Activated gamma-delta T cell treated with anti-CD3 and anti-CD28 coated beads, Interleukin-2, amount 50 U/mL, for 16 hours (primary cell): ENCODE measurements around the gene DEFB116.
"Not testable (repeated sequence)": the region's sequence is repeated elsewhere in the genome, so short reads cannot be mapped to it uniquely, and the experiment has no call there.

ENCODE experiments used
- DNase-seq: peaks from one replicate; pipeline ENCODE4 v3.0.0-alpha.2; 2020; ENCODE audit warnings: low read depth

DEFB116 gene, protein sequence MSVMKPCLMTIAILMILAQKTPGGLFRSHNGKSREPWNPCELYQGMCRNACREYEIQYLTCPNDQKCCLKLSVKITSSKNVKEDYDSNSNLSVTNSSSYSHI

DNA sequence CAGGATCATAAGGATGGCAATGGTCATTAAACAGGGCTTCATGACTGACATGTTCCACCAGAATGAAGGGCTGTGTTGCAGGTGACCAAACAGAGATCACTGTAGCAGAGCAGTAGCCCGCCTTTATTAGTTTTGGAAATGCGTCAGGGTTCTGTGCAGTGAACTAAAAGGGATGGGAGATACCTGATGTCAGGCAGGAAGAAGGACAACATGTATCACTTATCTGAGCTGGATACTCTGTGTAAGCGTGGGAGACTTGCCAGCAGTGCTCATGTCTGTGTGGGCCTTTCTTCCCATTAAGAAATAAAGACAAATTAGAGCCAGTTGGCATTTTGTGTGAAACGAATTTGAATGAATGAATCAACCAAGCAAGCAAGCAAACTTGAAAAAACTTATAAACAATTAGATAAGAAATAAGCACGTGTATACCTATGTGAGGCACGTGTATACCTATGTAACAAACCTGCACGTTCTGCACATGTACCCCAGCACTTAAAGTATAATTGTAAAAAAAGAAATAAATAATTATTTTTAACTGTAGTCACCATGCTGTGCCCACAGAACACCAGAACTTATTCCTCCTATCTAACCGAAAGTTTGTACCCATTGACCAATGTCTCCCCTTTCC lies at the start of gene DEFB116:
TSS of gene DEFB116 (minus strand) at position 51 of the 628 bp plus-strand sequence. CDS start at position 51, 0 bp downstream.
- DNase-seq, result no peak

DNA sequence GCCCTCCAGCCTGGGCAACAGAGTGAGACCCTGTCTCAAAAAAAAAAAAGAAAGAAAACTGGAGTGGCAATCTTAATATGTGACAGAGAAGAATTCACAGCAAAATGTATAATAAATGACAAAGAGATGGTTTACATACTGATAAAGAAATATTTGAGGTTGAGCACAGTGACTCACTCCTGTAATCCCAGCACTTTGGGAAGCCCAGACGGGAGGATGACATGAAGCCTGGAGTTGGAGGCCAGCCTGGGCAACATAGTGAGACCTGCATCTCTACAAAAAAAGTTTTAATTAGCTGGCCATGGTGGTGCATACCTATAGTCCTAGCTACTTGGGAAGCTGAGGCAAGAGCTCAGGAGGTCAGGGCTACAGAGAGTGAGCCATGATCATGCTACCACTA lies 47.6 kb upstream of the DEFB116 start:
- no peak for DNase-seq

DNA sequence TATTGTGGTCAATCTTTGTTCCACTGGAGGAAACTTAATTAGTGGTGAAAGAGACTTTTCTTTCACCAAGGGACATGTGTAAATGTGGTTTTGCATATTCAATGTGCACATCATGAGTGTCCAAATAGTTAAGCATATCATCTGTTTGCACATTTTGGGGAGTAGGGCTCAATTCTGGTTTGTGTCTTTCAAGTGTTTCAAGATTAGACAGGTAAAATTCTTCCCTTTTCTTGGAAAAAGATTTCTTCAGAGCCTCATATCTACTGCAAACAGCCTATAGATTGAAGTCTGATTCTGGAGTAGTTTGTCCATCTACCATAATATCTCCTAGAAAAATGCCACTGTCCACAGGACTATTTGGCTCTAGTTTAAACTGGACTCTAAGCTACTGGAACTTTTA lies 33.1 kb upstream of the DEFB116 start:
- no peak for DNase-seq

DNA sequence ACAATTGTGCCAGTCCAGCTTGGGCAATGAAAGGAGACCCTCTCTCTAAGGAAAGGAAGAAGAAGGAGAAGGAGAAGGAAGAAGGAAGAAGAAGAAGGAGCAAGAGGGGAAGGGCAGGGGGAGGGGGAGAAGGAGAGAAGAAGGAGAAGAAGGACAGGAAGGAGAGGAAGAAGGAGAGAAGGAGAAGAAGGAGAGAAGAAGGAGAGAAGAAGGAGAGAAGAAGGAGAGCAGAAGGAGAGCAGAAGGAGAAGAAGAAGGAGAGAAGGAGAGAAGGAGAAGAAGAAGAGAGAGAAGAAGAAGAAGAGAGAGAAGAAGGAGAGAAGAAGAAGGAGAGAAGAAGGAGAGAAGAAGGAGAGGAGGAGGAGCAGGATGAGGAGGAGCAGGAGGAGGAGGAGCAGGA lies 22.5 kb upstream of the DEFB116 start:
- DNase-seq, result no peak

DNA sequence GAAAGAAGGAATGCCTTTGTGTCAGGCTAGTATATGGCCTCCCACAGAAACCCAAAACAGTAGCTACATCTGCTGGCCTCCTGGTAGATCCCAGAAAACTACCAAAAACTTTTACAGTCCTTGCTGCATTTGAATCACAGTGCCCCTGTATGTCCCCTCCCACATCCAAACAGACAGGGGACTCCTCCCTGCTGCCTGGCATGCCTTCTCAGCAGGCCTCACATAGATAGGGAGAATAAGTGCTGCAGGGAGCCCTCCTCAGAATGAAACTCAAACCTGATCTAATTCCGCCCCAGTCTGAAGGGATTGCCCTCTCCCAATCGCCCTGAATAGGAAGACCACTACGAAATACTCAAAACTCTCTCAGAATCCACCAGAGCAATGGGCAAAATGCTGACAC lies 14.1 kb upstream of the DEFB116 start:
- no peak for DNase-seq

DNA sequence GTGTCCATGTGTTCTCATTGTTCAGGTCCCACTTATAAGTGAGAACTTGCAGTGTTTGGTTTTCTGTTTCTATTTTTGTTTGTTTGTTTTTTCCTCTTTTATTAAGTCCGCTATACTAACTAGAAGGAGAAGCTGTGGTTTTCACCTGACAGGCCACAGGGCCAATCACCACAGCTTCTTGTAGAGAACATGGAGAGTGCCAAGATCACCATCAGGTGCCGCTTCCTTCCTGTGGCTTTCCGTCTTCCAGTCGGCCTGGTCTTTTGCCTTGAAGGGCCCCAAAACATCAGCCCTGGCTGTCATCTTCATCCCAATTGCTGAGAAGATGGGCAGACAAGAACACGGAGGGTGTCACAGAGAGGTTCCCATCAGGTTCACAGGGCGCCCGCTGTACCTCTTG lies 23.4 kb downstream of the DEFB116 start:
- DNase-seq, result not testable (repeated sequence)

DNA sequence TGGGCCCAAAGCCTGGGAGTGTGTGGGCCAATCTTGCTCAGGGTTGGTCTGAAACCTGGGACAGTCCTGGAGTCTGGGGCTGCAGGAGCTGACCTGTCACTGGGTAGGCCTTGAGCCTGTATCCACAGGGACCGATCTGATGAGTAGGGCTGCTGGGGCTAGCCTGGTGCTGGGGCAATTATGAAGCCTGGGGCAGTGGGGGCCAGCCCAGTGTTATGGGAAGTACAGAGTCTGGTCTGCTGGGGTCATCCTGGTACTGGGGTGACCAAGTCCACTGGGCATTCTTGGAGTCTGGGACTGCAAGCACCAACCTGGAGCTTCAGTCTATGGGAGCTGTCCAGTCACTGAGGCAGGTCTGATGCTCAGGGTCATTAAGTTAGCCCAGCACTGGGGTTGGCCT lies 30.2 kb downstream of the DEFB116 start:
- DNase-seq, result no peak

DNA sequence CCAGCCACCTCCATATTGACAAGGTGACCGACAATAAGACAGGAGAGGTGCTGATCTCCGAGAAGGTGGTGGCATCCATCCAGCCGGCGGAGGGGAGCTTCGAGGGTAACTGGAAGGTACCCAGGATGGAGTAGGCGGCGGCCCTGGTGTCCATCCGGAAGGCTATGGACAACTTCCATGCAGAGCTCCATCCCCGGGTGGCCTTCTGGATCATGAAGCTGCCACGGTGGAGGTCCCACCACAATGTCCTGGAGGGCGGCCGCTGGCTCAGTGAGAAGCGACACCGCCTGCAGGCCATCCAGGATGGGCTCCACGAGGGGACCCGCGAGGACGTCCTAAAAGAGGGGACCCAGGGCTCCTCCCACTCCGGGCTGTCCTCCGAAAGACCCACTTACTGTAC lies 33.9 kb downstream of the DEFB116 start:
- no peak for DNase-seq

DNA sequence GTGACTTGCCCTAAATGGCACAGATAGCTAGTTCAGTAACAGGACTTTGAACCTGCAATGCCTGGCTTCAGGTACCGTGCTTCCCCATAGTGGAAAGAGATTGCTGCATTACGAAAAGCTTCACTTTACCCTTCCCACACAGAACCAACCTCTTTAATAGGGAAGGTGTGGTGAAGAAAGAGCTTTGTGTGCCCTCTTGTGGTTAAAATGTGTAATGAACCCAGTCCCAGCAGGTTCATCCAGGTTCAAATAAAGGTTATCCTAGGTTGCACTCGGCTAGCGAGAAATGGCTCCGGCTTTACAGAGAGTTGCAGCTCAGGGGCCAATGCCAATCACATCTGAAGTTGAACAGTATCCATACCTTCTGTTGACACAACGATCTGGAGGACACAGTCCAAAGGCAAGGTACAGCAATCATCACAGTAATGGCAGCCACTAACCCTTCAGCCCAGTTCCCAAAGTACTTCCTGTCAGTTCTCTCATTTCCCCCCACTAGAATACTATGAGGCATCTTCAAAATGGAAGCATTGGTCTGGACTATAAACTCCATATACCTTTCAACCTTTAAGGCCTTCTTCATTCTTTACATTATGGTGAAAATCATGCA lies 48.0 kb downstream of the DEFB116 start:
- DNase-seq, result no peak

DNA sequence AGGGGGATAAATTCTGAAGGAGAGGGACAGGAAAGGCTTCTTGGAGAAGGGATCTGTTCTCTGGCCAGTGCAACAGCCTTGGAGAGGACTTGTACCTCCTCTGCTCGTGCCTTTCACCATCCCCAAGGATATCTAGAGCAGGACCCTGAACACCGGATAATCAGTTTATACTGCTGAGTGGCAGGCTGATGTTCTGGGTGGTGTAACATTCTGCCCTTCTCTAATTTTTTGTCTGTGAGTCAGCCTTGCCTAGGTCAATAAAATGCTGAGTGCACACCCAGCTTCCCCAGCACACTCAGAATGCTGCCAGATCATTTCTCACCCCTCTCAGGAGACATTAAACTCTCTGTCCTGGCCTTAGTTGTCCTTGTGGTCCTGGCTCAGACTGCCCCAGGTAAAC lies 51.0 kb downstream of the DEFB116 start, which contains the start of gene DEFB115:
TSS of gene DEFB115 (plus strand) at position 301 of the 400 bp plus-strand sequence. CDS start at position 301, 0 bp downstream.
- no peak for DNase-seq

DNA sequence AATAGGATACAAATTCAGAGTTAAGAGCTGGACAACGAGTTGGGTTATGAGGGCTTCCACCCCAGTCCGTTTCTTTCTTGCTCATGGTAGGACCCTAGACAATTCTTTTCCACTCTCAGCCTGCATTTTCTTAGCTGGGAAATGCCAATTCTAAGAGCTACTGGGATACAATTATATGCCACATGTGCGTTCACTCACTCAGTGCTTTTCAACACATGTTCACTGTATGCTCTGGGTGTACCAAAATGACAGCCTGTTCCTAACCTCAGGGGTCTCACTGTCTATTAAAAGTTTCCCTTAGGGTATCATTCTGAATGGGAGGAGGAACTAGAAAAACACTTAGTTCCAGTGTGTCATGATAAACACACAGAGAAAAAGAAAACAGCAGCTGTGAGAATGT lies 51.4 kb downstream of the DEFB116 start:
- DNase-seq, result no peak
